Activated CD4-positive, alpha-beta T cell treated with anti-CD3 and anti-CD28 coated beads for 4 hours (primary cell): ENCODE results near the gene STX16.
A peak's percentile ranks its signal among the peaks of the same experiment; 100 is the strongest.

Experiments used
- DNase-seq, 2 donors: peaks; one replicate each; pipeline ENCODE4 v3.0.0-alpha.2; 2020

STX16 gene

GRCh38 chr20:58682656-58683531 is 31.8 kb downstream of the STX16 start:
- no peak for DNase-seq

- DNase-seq = no peak
Observed at GRCh38 chr20:58684291-58684690, 33.2 kb downstream of the STX16 start.

GRCh38 chr20:58685988-58686387 is 34.9 kb downstream of the STX16 start:
- DNase-seq = no peak

GRCh38 chr20:58688414-58688813 is 37.3 kb downstream of the STX16 start:
- no peak for DNase-seq

GRCh38 chr20:58688840-58689239 is 37.8 kb downstream of the STX16 start:
- DNase-seq = no peak

GRCh38 chr20:58690396-58691135 is 39.5 kb downstream of the STX16 start:
- no peak for DNase-seq

GRCh38 chr20:58691773-58692578 is 40.9 kb downstream of the STX16 start:
- no peak for DNase-seq

GRCh38 chr20:58692579-58693225 is 41.6 kb downstream of the STX16 start, which contains the start of gene NPEPL1:
Gene NPEPL1, plus strand, starts transcription at chr20:58692800. Its CDS starts 101 bp downstream, at chr20:58692901.
- peak; percentile 53 to 62 for DNase-seq

- no peak for DNase-seq
Observed at GRCh38 chr20:58693226-58694006, 42.3 kb downstream of the STX16 start.

GRCh38 chr20:58694241-58695083 is 43.4 kb downstream of the STX16 start:
- DNase-seq = no peak

- DNase-seq = no peak
Observed at GRCh38 chr20:58695084-58695722, 44.1 kb downstream of the STX16 start.

- DNase-seq = no peak
Observed at GRCh38 chr20:58695895-58696375, 44.9 kb downstream of the STX16 start.

- no peak for DNase-seq
Observed at GRCh38 chr20:58696411-58696961, 45.4 kb downstream of the STX16 start.

GRCh38 chr20:58697201-58697866 is 46.3 kb downstream of the STX16 start:
- no peak for DNase-seq

- DNase-seq = no peak
Observed at GRCh38 chr20:58697867-58698703, 47.0 kb downstream of the STX16 start.

- no peak for DNase-seq
Observed at GRCh38 chr20:58698741-58699622, 47.9 kb downstream of the STX16 start.

GRCh38 chr20:58699623-58700107 is 48.6 kb downstream of the STX16 start:
- DNase-seq = no peak
